Left cardiac atrium (tissue), 4 donors: ENCODE measurements around the gene RBMXL3. TPM values are rescaled to one million over a fixed set of nuclear protein-coding genes. Genes with fewer than 3 reads are reported as not detected.
"Not testable (repeated sequence)": the region's sequence is repeated elsewhere in the genome, so short reads cannot be mapped to it uniquely, and the experiment has no call there.

Experiments
- ATAC-seq, 2 donors: fragments of 200-7000 bp; cut with Tn5 transposase; one replicate each; pipeline ENCODE4 v1.9.1; 2020; ENCODE audit warnings: mild to moderate bottlenecking in 2 of 2, moderate library complexity in 2 of 2
- DNase-seq: peaks from one replicate; pipeline ENCODE4 v3.0.0-alpha.2; 2020
- intact Hi-C, 2 donors: fragments of 100-400 bp; cut with DNase I; formaldehyde crosslinking; loops; one replicate each; pipeline versions ENCODE4 v1.14.1 to v1.15.1; 2022 to 2023
- long read RNA-seq: library from polyadenylated mRNA; unstranded; transcript quantifications from one replicate; pipeline ENCODE4 v2.0.0, GENCODE V29; 2021
- total RNA-seq, 2 donors: library from RNA; stranded (reverse); fragmentation: NEBNext Ultra II Directional; extraction: Animal tissue kit (Norgen Biotek cat#: 25700); gene quantifications; one replicate each; pipeline ENCODE4 v1.2.1, GENCODE V29; 2021
- donor health status: DM: no; HTN: yes; CAD: no.
- donor health status: DM: no; HTN: yes; CAD: no; lungs with severe emphysema.
- donor health status: DM: yes; HTN: yes; CAD: no.
- donor health status: Dilated cardiomyopathy.

The RBMXL3 gene
- not detected for total RNA-seq
- long read RNA-seq = 0 reads

DNA sequence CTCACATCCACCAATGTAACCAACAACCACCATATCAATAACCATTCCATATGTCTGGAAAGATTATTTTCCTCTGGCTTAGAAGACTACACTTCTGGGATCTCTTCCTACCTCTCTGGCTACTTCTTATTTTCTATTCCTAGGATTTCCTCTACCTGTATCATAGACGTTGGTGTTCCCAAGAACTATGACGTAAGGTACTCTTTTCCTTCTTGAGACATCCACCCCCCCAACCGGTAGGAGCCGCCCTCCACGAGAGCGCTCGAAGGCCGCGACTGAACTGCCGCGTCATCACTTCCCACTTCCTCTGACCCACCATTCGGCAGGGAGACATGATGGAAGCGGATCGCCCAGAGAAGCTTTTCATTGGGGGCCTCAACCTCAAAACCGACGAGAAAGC, at the start of gene RBMXL3:
Gene RBMXL3 (plus strand): TSS at position 301 of the 400 bp plus-strand sequence. CDS start 32 bp downstream, at position 333.
- ATAC-seq (no peak), DNase-seq (no peak)
- intact Hi-C loops = no loop called here

DNA sequence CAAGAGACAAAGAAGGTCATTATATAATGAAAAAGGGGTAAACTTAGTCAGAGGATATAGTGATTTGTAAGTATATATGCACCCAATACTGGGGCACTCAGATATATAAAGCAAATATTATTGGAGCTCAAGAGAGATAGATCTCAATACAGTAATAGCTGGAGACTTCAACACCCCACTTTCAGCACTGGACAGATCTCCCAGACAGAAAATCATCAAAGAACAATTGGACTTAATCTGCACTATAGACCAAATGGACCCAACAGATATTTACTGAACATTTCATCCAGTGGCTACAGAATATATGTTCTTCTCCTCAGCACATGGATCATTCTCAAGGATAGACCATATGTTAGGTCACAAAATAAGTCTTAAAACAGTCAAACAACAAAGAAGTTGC, 47.2 kb upstream of the RBMXL3 start:
- intact Hi-C loops = loop anchor here in 1 of 2 donors (10.0 kb wide), 1 partner anchor 527 kb away; no protein-coding TSS in a partner anchor
- no peak for DNase-seq

DNA sequence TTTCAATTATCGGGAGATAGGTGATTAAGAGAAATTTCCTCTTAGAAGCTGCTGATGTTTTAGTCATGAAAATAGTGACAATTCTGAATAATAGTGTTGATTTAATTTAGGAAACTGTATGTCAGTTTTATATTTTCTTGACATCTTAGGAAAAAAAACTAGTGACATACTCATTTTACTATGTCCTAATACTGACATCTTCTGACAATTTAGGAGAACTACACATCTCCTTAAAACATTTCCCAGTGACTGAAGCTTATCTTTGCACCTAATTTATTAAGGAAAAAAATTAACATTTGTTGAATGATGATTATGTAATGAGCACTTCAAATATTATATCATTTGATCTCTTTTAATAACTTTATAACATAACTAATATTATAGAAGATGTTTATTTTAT, 42.0 kb upstream of the RBMXL3 start:
- no peak for ATAC-seq
- no peak for DNase-seq
- intact Hi-C loops = loop anchor here in 1 of 2 donors (10.0 kb wide), 1 partner anchor 532 kb away; no protein-coding TSS in a partner anchor

More for the DNA sequence above, 47.2 kb upstream of the RBMXL3 start:
- no peak for ATAC-seq

DNA sequence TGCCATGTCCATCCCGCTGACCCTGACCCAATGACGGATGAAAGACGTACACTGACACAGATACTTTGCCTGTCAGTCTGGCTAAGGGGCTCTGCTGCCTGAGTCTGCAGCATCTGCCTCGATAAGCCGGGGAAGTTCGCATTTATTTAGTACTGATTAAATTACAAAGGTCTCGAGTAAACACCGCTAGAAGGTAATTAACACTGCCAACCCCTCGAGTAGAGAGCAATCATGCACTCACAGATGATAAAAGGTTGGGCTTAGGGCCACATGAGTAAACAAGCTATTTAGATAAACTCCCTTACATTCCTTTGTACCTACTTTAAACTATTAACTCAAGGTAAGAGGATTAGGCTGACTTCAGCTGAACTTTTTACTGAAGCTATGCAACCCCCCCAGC, 16.0 kb upstream of the RBMXL3 start:
- DNase-seq (no peak), ATAC-seq (no peak)
- intact Hi-C loops = no loop called here

DNA sequence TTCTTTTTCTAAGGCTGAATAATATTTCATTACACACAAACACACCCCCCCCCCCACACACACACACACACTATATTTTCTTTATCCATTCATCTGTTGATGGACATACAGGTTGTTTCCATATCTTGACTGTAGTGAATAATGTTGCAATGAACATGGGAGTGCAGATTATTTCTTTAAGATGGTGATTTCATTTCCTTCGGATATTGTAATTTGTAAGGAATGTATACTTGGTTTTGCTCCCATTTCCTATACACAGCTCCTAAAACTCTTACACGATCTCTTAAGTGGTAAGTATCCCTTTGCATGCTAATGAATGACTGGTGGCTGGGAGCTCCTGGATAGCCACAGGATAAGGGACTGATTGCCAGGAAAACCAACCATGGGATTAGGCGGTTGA, 14.7 kb upstream of the RBMXL3 start:
- intact Hi-C loops = no loop called here
- ATAC-seq = no peak
- no peak for DNase-seq

DNA sequence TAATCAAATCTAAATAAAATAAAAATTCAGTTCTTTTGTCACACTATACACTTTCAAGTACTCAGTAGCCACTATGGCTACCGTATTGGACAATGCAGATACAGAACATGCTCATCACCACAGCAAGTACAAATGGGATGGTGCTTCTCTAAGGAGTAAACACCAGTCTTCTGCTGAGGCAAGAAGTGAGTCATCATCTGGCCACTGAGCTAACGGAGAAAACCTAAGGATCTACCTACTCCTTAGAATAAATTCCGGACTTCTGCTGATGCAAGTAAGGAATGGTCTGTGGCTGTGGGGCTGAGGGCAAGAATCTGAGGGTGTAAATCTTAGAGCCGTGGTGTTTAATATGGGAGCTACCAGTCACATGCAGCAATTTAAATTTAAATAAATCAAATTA, 11.3 kb upstream of the RBMXL3 start:
- ATAC-seq = no peak
- intact Hi-C loops = no loop called here

DNA sequence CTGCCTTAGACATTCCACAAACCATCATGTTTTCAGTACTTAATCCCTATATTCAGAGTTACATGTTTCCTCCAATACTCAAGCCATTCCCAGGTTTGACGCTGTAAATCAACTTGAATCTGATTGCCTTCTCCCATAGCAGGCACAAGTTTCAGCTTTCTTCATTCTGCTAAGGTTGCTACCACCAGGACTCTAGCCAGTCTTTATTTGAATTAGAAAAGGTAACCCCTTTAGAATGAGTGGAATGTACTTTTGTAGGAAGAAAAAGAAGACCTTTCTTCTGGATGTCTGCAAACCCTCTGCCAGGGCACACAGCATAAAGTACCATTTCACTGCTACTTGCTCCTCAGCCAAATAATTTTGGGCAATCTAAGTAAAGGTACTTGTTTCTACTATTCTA, 10.7 kb upstream of the RBMXL3 start:
- DNase-seq (no peak), ATAC-seq (no peak)
- intact Hi-C loops = no loop called here

More for the DNA sequence above, 11.3 kb upstream of the RBMXL3 start:
- no peak for DNase-seq

DNA sequence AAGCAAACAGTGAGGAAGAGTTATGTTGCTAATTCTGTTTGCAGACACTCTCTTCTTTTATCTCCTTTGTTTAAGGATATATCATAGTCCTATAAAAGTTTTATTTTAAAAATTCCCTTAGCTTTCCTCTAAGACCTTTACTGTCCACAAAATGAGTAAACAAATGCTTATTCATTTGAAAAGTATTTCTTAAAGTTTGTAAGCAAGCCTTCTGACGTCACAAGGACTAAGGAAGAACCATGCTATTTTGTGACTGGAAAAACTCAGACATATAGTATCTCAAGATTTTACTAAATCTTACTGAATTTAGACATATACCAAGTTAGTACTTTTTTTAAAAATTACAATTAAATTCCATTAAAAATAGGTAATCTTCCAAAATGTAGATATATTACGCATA, 5.2 kb upstream of the RBMXL3 start:
- intact Hi-C loops = no loop called here
- DNase-seq = no peak

DNA sequence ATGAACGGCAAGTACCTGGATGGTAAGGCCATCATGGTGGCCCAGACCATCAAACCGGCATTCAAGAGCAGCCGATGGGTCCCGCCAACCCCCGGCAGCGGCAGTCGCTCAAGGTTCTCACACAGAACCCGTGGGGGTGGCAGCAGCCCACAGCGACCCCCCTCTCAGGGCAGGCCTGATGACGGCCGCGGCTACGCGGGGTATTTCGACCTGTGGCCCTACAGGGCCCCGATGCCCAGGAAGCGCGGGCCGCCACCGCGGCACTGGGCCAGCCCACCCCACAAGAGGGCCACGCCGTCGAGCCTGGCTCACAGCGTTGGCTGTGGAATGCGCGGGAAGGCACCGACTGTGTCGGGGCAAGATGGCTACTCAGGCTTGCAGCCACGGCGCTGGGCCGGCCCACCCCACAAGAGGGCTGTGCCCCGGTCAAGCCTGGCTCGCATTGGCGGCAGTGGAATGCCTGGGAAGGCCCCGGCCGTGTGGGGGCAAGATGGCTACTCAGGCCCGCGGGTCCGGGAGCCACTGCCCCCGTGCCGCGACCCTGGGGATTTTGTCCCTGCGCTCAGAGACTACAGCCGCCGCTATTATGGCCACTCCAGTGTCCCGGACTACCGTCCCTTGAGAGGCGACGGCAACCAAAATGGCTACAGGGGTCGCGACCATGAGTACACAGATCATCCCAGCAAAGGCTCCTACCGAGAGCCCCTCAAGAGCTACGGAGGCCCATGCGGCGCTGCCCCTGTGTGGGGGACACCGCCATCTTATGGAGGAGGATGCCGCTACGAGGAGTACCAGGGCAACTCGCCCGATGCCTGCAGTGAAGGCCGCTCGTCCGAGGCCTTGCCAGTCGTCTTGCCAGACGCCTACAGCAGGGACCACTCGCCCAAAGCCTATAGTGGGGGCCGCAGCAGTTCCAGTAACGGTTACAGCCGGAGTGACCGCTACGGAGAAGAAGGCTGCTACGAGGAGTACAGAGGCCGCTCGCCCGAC, 731 bp downstream of the RBMXL3 start:
- no peak for ATAC-seq
- intact Hi-C loops = no loop called here

More for the DNA sequence above, 5.2 kb upstream of the RBMXL3 start:
- no peak for ATAC-seq

DNA sequence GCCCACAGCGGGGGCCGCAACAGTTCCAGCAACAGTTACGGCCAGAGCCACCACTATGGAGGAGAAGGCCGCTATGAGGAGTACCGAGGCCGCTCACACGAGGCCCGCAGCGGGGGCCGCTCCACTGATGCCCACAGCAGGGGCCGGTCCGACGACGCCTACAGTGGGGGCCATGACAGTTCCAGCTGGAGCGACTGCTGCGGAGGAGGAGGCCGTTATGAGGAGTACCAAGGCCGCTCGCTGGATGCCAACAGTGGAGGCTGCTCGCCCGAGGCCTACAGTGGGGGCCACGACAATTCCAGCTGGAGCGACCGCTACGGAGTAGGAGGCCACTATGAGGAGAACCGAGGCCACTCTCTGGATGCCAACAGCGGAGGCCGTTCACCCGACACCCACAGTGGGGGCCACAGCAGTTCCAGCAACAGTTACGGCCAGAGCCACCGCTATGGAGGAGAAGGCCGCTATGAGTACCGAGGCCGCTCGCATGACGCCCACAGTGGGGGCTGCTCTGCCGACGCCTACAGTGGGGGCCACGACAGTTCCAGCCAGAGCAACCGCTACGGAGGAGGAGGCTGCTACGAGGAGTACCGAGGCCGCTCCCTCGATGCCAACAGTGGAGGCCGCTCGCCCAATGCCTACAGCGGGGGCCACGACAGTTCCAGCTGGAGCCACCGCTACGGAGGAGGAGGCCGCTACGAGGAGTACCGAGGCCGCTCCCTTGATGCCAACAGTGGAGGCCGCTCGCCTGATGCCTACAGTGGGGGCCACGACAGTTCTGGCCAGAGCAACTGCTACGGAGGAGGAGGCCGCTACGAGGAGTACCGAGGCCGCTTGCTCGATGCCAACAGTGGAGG, 1.7 kb downstream of the RBMXL3 start:
- DNase-seq (no peak), ATAC-seq (no peak)
- intact Hi-C loops = no loop called here

More for the DNA sequence above, 731 bp downstream of the RBMXL3 start:
- no peak for DNase-seq

DNA sequence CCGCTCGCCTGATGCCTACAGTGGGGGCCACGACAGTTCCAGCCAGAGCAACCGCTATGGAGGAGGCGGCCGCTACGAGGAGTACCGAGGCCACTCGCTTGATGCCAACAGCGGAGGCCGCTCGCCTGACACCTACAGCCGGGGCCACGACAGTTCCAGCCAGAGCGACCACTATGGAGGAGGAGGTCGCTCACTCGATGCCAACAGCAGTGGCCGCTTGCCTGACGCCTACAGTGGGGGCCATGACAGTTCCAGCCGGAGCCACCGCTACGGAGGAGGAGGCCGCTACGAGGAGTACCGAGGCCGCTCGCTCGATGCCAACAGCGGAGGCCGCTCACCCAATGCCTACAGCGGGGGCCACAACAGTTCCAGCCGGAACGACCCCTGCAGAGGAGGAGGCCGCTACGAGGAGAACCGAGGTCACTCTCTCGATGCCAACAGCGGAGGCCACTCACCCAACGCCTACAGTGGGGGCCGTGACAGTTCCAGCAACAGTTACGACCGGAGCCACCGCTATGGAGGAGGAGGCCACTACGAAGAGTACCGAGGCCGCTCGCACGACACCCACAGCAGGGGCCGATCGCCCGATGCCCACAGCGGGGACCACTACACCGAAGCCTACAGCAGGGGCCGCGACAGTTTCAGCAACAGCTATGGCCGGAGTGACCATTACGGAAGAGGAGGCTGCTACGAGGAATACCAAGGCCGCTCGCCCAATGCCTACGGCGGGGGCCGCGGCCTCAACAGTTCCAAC, 2.5 kb downstream of the RBMXL3 start:
- intact Hi-C loops = no loop called here
- DNase-seq (no peak), ATAC-seq (no peak)

DNA sequence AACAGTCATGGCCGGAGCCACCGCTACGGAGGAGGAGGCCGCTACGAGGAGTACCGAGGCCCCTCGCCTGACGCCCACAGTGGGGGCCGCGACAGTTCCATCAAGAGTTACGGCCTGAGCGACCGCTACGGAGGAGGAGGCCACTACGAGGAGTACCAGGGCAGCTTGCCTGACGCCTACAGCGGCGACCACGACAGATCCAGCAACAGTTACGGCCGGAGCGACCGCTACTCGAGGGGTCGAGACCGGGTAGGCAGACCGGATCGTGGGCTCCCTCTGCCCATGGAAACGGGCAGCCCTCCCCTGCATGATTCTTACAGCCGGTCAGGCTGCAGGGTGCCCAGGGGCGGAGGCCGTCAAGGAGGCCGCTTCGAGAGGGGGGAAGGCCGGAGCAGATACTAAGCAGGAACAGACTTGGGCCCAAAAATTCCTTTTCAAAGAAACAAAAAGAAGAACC, 3.1 kb downstream of the RBMXL3 start:
- DNase-seq (no peak), ATAC-seq (no peak)
- intact Hi-C loops = no loop called here

DNA sequence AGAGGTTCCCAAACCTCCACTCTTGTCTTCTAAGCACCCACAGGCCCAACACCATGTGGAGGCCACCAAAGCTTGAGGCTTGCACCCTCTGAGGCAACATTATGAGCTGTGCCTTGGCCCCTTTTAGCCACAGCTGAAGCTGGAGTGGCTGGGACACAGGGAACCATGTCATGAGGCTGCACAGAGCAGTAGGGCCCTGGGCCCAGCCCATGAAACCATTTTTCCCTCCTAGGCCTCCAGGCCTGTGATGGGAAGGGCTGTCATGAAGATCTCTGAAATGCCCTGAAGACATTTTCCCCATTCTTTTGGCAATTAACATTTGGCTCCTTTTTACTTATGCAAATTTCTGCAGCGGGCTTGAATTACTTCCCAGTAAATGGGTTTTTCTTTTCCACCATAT, 14.8 kb downstream of the RBMXL3 start:
- intact Hi-C loops = no loop called here
- ATAC-seq = no peak
- no peak for DNase-seq

DNA sequence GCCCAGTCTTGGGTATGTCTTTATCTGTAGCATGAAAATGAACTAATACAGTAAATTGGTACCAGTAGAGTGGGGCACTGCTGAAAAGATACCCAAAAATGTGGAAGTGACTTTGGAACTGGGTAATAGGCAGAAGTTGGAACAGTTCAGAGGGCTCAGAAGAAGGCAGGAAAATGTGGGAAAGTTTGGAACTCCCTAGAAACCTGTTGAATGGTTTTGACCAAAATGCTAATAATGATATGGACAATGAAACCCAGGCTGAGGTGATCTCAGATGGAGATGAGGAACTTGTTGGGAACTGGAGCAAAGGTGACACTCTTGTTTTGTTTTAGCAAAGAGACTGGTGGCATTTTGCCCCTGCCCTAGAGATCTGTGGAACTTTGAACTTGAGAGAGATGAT, 20.3 kb downstream of the RBMXL3 start:
- intact Hi-C loops, DNase-seq, ATAC-seq: not testable (repeated sequence)

DNA sequence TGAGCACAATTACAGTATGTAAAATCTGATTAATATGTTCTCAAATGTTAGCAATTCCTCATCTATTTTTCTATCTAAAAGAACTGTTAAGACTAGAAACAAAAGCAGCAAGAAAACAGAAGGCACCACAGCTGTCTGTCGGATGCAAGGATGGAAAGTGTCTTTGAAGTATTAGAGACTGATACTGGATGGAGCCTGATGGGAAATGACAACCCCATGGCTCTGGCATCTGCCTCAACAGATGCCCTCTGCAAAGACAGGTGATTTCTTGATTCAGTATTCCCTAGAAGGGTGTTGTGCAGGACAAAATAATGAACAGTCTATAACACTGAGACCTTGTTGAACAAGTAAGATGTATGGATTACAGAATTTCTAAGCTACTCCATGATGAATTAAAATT, 24.9 kb downstream of the RBMXL3 start:
- ATAC-seq (no peak), DNase-seq (no peak)
- intact Hi-C loops = no loop called here

DNA sequence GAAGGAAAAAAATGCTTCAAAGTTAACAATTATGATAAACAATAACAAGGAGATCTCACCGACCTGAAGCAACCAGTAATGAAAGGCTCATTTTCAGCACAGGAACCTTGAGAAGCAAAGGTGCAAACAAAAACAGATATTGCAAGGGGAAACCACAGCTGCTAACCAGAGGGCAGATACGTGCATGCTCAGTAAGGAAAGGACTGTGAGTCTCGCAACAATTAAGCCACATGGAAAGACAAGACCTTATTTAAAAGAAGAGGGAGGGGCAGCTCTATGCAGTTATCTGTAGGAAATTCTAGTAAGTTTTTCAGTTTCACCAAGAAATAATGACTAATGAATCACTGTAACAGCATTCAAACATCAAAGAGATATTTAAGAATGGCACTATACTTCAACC, 25.4 kb downstream of the RBMXL3 start:
- intact Hi-C loops = no loop called here
- no peak for ATAC-seq
- DNase-seq = no peak

DNA sequence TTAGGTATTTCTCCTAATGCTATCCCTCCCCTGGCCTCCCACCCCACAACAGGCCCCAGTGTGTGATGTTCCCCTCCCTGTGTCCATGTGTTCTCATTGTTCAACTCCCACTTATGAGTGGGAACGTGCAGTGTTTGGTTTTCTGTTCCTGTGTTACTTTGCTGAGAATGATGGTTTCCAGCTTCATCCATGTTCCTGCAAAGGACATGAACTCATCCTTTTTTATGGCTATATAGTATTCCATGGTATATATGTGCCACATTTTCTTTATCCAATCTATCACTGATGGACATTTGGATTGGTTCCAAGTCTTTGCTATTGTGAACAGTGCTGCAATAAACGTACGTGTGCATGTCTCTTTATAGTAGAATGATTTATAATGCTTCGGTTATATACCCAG, 28.1 kb downstream of the RBMXL3 start:
- intact Hi-C loops, DNase-seq, ATAC-seq: not testable (repeated sequence)

DNA sequence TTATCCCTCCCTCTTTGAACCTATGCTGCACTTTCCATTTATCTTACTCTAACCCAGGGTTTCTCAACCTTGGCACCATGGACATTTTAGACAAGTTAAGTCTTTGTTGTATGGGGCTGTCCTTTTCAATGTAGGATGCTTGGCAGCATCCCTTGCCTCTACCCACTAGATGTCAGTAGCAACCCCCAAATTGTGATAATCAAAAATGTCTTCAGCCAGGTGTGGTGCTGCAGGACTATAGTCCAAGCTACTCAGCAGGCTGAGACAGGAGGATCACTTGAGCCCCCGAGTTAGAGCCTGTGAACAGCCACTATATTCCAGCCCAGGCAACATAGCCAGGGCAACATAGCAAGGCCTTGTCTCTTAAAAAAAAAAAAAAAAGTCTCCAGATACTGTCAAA, 37.7 kb downstream of the RBMXL3 start:
- DNase-seq (no peak), ATAC-seq (no peak)
- intact Hi-C loops = loop anchor here in 1 of 2 donors (10.0 kb wide), 1 partner anchor 58 kb away; the partner anchor contains the start of gene LUZP4
